Measurements from ENCODE around the gene ERGIC2.
"Not testable (repeated sequence)": the region's sequence is repeated elsewhere in the genome, so short reads cannot be mapped to it uniquely, and the experiment has no call there.

The ERGIC2 gene

DNA sequence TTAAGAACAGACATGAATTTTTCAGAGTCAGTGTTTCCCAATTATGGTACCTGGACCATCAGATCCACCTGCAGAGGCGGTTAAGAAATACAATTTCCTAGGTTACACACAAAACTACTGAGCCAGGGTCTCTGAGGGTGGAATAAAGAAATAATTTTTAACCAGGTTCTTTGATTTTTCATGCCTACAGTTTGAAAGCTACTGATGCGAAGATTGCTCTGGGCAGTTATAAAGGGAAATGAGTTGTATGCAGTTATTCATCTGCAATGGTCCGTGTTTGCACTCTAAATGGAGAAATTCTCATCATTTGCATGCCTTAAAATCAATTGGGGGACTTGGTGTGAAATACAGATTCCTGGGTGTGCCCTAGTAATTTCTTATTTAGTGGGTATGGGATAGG, 89.7 kb downstream of the ERGIC2 start:
- no peak for DNase-seq

GRCh38 chr12:29290475-29290874, 90.5 kb downstream of the ERGIC2 start:
- DNase-seq: not testable (repeated sequence)

DNA sequence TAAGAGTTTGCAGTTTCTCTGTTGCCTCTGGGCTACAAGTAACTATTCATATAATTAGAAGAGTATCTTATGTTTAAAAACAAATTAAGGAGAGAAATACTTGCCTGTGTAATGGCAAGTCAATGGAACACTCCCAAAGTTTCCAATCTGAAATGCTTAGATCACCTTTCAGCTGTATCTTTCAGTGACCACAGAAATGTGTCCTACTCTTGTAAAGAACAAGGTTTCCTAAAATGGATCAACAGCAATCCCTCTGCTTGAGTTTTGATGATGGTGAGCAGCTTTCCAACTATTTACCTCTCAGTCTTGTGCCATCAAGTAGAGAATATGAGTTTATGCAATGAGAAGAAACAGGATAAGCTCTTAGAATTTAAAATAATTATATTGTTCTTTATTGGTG, 92.9 kb downstream of the ERGIC2 start:
- DNase-seq: no peak

DNA sequence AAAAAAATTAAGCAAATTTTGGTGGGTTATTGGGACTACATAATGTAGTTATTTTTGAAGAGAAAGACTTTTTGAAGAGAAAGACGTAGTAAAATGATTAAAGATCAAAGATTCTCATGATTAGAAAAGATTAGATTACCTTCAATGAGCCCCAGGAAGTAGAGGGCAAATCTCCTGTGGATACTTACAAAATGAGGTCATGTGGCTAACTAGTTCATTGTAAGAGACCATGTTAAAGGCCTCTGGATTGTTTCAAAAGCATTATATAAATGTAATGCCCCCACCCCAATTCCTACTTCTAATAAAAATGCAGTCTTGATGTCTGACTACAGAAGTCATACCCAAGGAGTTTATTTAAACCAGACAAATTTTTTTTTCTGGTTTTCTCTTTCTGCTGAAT, 93.3 kb downstream of the ERGIC2 start:
- no peak for DNase-seq

Measured in NCI-H2227 treated with DMSO at 0.1 percent for 48 hours (cell line).